HG03103 (cell line): Measurements from ENCODE around the gene TRMU.

ENCODE experiments used
- ATAC-seq: cut with Tn5 transposase; IDR thresholded peaks from one replicate; pipeline ENCODE4 v1.9.1; 2021; ENCODE audit warnings: low read depth; ENCODE audit not compliant: unreplicated experiment

TRMU gene

DNA sequence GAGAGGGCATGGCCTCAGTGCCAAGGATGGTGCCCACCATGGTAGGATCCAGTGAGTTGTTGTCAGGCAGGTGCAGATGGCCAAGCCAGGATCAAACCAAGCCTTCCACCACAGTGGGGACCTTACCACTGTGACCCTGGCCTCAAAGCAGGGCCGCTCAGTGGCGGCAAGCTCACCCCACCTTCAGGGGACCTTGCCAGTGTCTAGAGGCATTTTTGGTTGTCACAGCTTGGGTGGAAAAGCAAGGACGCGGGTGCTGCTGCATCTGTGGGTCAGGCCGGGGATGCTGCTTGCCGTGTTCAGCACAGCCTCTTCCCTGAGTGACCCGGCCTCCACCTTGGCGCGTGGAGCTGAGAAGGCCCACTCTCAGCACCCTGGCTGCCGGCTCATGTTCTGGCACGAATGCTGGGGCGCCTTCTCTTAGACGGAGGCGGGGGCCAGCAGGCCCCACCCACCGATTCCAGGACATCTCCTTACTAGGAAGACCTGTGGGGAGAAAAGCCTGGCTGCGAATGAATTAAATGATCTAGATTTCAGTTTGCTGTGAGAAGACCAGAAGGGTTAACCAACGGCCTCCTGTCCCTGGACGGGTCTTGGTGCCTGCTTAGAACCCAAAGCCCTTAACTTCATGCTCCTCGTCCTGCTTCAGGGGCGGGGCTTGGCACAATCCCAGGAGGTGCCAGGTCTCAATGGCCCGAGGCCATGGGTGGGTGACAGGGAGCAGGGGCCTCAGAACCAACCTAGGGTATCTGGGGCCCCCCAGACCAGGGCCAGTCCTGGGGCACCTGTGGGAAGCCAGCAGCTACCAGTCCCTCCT, 18.9 kb downstream of the TRMU start:
- ATAC-seq = no peak

DNA sequence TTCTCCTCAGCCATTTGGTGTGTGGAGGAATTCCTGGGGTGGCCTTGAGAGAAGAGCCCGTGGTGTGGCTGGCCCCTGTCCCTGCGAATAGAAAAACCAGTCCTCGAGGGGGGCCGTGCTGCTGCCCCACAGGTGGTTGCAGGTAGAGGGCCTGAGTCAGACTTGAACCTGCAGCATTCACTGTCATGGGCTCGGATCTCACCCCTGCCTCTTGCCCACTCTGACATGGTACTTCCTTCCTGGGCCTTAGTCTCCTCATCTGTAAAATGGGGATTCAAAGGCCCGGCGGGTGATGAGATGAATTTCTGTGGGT, 19.4 kb downstream of the TRMU start:
- ATAC-seq = no peak

- no peak for ATAC-seq
Observed at GRCh38 chr22:46355369-46355995, 20.0 kb downstream of the TRMU start.

DNA sequence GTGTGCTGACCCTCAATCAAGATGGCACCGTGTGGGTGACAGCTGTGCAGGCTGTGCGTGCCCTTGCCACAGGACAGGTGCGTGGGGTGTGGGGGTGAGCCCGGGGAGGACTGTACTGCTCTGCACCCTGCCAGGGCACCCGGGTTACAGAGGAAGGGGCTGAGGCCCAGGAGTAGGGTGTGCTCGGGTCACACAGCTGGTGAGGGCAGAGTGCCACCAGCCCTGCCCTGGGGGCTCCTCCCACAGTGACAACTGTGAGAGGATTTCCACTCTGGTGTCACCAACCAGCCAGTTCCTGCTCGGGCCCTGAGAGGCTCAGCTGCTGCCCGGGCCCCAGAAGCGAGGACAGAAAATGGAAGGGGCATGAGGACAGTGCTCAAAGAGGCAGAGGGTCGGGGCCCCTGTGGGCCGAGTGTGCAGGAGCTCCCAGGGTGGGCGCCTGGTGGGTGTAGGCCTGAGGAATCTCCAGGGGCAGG, 20.5 kb downstream of the TRMU start:
- ATAC-seq = no peak

- no peak for ATAC-seq
Observed at GRCh38 chr22:46356496-46357480, 21.3 kb downstream of the TRMU start.

GRCh38 chr22:46357711-46358520, 22.4 kb downstream of the TRMU start:
- ATAC-seq = no peak

GRCh38 chr22:46358766-46359165, 23.3 kb downstream of the TRMU start:
- ATAC-seq = no peak

DNA sequence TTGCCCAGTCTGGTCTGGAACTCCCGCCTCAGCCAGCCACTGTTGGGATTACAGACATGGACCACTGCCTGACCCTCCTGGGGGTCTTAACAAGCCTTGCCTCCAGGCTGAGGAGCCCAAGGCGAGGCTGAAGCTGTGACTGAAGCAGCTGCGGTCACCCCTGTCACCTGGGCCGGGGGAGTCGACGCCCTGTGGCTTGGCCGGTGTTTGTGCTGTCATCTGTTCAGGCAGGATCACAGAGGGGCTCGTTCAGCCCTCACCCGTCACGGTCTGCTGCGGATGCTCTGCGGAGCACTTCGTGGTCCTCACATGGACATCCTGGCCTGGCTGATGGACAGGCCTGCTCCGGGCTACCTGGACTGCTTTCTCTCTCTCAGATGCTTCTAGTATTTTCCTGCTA, 23.8 kb downstream of the TRMU start:
- ATAC-seq = no peak

GRCh38 chr22:46360097-46360496, 24.6 kb downstream of the TRMU start:
- ATAC-seq = no peak

DNA sequence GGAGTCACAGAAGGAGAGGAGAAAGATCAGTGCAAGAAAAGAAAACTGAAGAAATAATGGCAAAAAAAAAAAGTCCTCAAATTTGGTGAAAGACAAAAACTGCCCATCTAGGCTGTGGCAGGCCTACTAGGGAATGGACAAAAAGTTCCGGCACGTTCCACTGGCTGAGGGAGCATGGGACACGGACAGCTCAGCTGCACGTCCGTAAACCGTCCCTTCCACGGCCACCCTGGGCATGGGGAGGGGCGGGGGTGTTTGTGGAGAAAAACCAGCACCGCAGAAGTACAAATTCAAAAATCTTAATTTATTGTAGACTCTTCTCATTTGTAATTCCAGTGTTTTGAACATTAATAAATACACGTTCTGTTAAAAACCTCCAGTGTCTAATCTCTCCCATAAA, 25.4 kb downstream of the TRMU start:
- no peak for ATAC-seq

DNA sequence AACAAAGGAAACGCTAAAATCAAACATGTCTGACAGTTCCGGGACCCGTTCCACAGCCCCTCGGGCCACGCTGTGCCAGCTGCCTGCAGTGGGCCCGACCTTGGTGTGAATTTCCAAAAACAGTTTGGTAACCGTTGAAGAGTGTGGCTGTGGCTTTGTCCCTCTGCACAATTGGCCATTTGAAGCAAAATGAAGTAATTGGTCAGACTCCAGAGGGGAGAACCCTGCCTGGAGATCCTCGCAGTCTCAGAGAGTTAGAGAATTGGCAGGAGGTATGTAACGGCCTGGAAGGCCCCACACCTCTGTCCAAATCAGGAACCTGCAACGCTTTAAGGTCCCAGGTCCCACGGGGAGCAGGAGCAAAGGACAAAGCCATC, 26.3 kb downstream of the TRMU start:
- no peak for ATAC-seq

DNA sequence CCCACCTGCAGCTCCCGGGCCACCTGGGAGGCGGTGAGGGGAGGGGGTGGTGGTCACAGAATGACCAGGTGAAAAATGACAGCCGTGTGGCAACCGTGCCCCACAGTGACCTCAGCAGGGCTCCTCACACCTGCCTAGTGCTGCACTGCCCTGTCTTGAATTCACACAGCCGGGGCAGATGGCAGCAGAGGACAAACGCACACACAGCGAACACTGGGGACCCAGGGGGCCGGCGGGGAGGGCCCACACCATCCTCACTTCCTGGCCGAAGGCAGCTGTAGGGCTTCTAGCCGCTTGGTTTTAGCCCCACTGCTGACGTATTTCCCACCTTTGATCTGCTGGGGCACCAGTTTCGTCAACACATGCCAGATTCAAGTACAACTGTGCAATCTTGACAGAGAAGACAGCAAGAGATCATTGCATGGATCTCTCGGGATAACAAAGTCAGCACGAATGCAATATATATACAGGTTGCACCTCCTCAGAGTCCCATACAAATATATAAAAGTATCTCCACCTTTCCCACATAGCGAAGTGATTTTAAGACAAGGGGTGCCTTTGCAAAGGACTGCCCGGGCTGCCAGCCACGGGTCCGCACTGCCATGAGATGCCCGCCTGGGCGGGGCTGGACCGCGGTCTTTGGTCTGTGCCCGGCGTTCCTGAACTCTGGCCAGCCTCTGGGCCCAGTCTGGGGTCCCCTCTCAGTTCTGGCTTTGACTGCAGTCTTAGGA, 26.9 kb downstream of the TRMU start:
- no peak for ATAC-seq

GRCh38 chr22:46362934-46363515, 27.5 kb downstream of the TRMU start:
- no peak for ATAC-seq

DNA sequence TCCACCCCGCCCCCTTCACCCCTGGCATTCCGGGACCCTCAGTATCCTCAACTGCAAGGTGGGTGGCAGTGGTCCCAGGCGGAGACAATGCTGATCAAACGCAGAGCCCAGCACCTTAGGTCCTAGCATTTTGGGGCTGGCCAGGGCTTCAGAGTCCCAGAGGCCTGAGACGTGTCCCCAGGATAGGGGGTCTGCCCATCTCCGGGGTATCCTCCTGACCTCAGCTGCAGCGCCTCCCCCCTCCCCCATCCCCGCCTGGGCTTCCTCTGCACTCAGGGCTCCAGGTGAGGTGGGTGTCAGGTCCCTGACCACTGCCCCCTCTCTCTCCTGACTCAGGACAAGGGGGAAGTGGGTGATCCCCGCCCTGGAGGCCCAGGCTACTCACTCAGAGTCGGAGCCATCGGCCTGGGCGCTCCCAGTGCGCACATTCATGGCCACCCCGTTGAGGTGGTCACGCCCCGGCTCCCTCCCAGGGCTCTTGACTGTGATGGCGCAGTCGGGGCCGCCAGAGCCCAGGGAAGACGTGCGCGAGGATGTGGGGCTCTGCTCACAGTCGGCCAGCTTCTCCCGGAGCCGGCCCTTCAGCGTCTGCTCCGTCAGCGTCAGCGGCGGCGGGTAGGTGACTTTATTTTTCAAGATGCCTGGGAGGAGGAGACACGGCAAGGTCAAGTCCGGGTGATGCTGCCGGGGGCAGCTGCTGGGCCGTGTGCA, 28.3 kb downstream of the TRMU start:
- no peak for ATAC-seq

DNA sequence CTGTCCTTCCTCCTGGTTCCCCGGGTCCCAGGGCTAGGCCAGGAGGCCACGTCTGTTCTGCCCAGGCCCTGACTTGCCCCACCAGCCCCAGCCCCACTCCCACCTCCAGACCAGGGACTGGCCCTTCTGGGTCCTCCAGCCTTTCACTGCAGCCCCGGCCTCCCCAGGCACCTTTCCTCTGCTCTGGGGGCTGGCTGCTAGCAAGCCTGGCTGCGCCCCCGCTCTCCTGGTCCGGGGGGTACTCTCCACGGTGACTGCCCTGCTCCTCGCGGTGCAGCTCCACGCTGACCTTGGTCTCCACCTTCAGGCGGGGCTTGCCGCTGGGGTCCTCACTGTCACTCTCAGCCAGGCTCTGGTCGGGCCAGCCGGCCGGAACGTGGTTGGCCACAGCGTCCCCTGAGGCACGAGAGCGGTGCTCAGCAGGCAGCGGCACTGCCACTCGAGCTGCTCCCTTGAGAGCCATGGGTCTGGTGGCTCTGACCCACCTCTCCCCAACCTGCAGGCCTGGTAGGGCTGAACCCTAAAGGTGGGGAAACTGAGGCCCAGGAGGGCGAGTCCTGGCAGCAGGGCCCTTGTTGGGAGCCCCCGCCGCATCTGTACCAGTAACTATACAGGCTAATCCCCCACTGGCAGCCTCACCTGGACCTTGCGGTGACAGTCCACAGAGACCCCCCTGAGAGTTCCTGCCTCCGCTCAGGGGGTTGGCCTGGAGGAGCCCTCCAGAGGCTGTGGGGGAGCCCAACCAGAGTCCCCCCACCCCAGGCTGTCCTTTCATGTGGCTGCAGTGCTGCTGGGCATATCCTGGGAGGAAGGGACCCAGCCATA, 29.0 kb downstream of the TRMU start:
- no peak for ATAC-seq

- no peak for ATAC-seq
Observed at GRCh38 chr22:46365166-46365624, 29.7 kb downstream of the TRMU start.

GRCh38 chr22:46366327-46366731, 30.8 kb downstream of the TRMU start:
- no peak for ATAC-seq
